Transverse colon (tissue), 4 donors: ENCODE data around the gene CPAMD8. TPM values are rescaled to one million over a fixed set of nuclear protein-coding genes. Genes with fewer than 3 reads are reported as not detected.
"Not testable (repeated sequence)": the region's sequence is repeated elsewhere in the genome, so short reads cannot be mapped to it uniquely, and the experiment has no call there.

Experiments
- DNase-seq: peaks from one replicate; pipeline ENCODE4 v3.0.0-alpha.2; 2019
- H3K27ac ChIP-seq, 4 donors: fragments of 200-600 bp; sonication (generic); 2 replicates each; pipeline ENCODE4 v1.5.1; 2016 to 2018; ENCODE audit warnings: inconsistent platforms in 4 of 4
- H3K27me3 ChIP-seq: fragments of 200-600 bp; sonication (generic); 2 replicates; pipeline ENCODE4 v1.5.1; 2017; ENCODE audit warnings: inconsistent platforms
- H3K36me3 ChIP-seq, 4 donors: fragments of 200-600 bp; sonication (generic); 2 replicates each; pipeline ENCODE4 v1.5.1; 2017 to 2019; ENCODE audit warnings: inconsistent platforms in 4 of 4
- H3K4me1 ChIP-seq, 4 donors: fragments of 200-600 bp; sonication (generic); 2 replicates each; pipeline ENCODE4 v1.5.1; 2017 to 2020; ENCODE audit warnings: inconsistent platforms in 4 of 4
- H3K4me3 ChIP-seq, 4 donors: fragments of 200-600 bp; sonication (generic); 1 replicate in 1 of 4; 2 replicates in 3 of 4; pipeline versions ENCODE4 v1.5.1 to v1.6.1; 2017 to 2019; ENCODE audit warnings: inconsistent platforms in 4 of 4
- H3K9me3 ChIP-seq, 2 donors: fragments of 200-600 bp; sonication (generic); 2 replicates each; pipeline ENCODE4 v1.5.1; 2017 to 2019; ENCODE audit warnings: inconsistent platforms in 2 of 2
- EP300 ChIP-seq: sonication (generic); formaldehyde crosslinking; IDR thresholded peaks from one replicate; pipeline ENCODE4 v1.6.1; 2017; ENCODE audit warnings: antibody characterized with exemption, low read depth
- POLR2A ChIP-seq: fragments of 450-650 bp; IDR thresholded peaks from one replicate; pipeline ENCODE4 v1.6.1; 2016; ENCODE audit warnings: antibody characterized with exemption, mild to moderate bottlenecking, moderate library complexity
- POLR2AphosphoS5 ChIP-seq, 3 donors: sonication (generic); formaldehyde crosslinking; IDR thresholded peaks; one replicate each; pipeline ENCODE4 v1.6.1; 2016; ENCODE audit warnings: antibody characterized with exemption in 3 of 3
- WGBS, 2 donors: methylation state at CpG; one replicate each; pipeline ENCODE4 v1.1.5; 2018; ENCODE audit warnings: low coverage in 1 of 2; 5-methylcytosine and 5-hydroxymethylcytosine counted together
- in situ Hi-C, 4 donors: fragments of 200-750 bp; cut with MboI; loops; one replicate each; pipeline versions ENCODE4 v1.15.0 to v1.15.1; 2017; ENCODE audit warnings: low sequenced_read_pairs in 3 of 4, low pct_ligation_motif_present in 1 of 4, low pct_unique_long_range_greater_than_20kb in 1 of 4
- intact Hi-C: fragments of 100-400 bp; cut with DNase I; formaldehyde crosslinking; loops from one replicate; pipeline ENCODE4 v1.15.1; 2023; ENCODE audit warnings: low total_unique reads
- total RNA-seq, 4 donors: library from RNA; depleted of rRNA; stranded (reverse); fragments of >200 nt; gene quantifications; one replicate each; pipeline ENCODE4 v1.1.0, GENCODE V29; 2016
- TF ChIP-seq, protein P1 (sequence below), 5 experiments: fragments of 200-600 bp in 3 of 5; fragments of 450-650 bp in 2 of 5; sonication (generic) in 3 of 5; IDR thresholded peaks; 1 replicate in 2 of 5; 2 replicates in 3 of 5; pipeline ENCODE4 v1.5.1; 2016 to 2017; ENCODE audit warnings: antibody characterized with exemption in 5 of 5, inconsistent platforms in 3 of 5, mild to moderate bottlenecking in 2 of 5, moderate library complexity in 1 of 5

Gene CPAMD8
- total RNA-seq, 4 donors from 2014 or later = 1.4 to 20.9 (median 7.7) TPM

DNA sequence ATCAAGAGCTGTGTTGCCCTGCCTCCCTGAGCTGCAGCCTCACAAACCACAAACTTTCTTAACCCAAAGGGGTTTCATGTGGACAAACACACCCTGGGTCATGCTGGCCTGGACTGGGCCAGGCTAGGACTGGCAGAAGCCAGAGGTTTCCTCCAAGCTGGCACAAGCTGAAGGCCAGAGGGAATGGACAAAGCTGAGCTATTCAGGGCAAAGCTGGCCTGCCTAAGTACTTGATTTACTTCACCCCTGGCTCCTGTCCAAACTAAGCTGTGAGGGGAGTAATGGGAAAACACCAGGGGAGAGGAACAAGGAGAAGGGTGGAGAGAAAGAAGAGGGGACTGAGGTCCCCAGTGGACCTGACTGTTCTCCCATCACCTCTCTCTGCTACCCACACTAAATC lies 6.2 kb downstream of the CPAMD8 start:
- no peak for TF ChIP-seq EP300
- TF ChIP-seq POLR2AphosphoS5 (IDR thresholded peaks at IDR 0.05) = no peak
- no peak for TF ChIP-seq POLR2A
- TF ChIP-seq, protein P1, sequence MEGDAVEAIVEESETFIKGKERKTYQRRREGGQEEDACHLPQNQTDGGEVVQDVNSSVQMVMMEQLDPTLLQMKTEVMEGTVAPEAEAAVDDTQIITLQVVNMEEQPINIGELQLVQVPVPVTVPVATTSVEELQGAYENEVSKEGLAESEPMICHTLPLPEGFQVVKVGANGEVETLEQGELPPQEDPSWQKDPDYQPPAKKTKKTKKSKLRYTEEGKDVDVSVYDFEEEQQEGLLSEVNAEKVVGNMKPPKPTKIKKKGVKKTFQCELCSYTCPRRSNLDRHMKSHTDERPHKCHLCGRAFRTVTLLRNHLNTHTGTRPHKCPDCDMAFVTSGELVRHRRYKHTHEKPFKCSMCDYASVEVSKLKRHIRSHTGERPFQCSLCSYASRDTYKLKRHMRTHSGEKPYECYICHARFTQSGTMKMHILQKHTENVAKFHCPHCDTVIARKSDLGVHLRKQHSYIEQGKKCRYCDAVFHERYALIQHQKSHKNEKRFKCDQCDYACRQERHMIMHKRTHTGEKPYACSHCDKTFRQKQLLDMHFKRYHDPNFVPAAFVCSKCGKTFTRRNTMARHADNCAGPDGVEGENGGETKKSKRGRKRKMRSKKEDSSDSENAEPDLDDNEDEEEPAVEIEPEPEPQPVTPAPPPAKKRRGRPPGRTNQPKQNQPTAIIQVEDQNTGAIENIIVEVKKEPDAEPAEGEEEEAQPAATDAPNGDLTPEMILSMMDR (IDR thresholded peaks at IDR 0.05) = no peak
- no peak for DNase-seq
- peaks cover 25% of the 10 kb centered on the region for H3K27me3 ChIP-seq
- intact Hi-C loops = no loop called here
- no peak overlapping the region for H3K27ac ChIP-seq
- no peak overlapping the region for H3K4me3 ChIP-seq
- no peaks in the 10 kb centered on the region for H3K36me3 ChIP-seq
- in situ Hi-C loops = no loop called here
- no peaks in the 10 kb centered on the region for H3K4me1 ChIP-seq
- peaks cover 0 to 4% of the 10 kb centered on the region in 2 donors for H3K9me3 ChIP-seq

DNA sequence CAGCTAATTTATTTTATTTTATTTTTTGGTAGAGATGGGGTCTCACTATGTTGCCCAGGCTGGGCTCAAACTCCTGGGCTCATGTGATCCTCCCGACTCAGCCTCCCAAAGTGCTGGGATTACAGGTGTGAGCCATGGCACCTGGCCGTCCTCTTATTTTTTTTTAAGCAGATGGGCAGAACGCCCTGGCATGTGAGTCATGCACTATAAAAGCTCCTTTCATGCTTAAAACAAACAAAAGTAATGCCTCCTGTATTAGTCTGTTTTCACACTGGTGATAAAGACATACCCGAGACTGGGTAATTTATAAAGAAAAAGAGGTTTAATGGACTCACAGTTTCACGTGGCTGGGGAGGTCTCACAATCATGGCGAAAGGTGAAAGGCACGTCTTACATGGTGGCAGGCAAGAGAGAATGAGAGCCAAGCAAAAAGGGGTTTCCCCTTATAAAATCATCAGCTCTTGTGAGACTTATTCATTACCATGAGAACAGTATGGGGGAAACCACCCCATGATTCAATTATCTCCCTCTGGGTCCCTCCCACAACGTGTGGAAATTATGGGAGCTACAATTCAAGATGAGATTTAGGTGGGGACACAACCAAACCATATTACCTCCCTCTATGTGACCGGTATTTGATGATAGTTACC lies 12.3 kb downstream of the CPAMD8 start:
- H3K27me3 ChIP-seq, intact Hi-C loops, H3K4me3 ChIP-seq, DNase-seq, in situ Hi-C loops, H3K4me1 ChIP-seq, H3K9me3 ChIP-seq, H3K36me3 ChIP-seq, H3K27ac ChIP-seq: not testable (repeated sequence)
- 38 to 50% methylated on average over 6 to 9 of the region's 9 CpGs for WGBS, 2 donors

DNA sequence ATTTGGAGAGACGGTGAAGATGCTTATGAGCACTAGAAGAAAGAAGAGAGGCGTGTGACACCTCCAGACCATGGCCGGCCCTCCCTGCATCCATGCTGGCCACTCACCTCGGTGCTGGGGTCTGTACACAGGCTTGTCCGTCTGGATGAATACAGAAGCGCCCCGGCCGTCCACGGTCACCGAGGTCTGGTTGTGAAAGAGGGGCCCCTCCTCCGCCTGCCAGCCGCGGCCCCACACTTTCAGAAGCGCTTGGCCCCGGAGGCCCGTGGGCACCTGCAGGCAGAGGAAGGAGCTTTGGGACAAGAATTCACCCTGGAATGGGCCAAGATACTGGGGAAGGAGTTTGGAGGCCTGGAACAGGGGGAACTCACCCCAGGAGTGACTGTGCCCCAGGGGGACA lies 15.1 kb downstream of the CPAMD8 start:
- H3K9me3 ChIP-seq = no peaks in the 10 kb centered on the region
- WGBS, 2 donors = 81% methylated on average over 16 of the region's 16 CpGs; no CpG with 5 or more reads in 1 of the 2 donors

DNA sequence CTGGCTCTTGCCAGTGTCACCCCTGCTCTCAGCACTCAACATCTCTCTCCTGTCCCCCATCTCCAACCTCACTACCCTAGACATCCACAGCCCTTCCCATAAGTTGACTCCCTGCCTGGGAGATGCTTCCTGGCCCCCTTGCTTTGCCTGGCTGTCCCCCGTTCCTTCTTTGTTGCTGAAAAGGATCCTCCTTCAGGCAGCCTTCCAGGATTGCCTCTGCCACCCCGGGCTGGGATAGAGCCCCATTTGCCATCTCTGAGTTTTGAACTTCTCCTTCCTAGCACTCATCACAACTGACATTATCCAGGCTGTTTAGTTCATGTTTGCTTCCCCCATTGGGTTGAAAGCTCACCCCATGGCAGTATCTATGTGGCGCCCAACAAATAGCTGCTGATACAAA lies 20.0 kb downstream of the CPAMD8 start:
- no peaks in the 10 kb centered on the region for H3K4me1 ChIP-seq
- no peaks in the 10 kb centered on the region for H3K9me3 ChIP-seq
- in situ Hi-C loops = no loop called here
- DNase-seq = no peak
- H3K36me3 ChIP-seq = no peaks in the 10 kb centered on the region
- no peak overlapping the region for H3K27ac ChIP-seq
- TF ChIP-seq, protein P1 (IDR thresholded peaks at IDR 0.05) = no peak
- no peak for TF ChIP-seq POLR2AphosphoS5 (IDR thresholded peaks at IDR 0.05)
- no peak for TF ChIP-seq POLR2A
- no peak for TF ChIP-seq EP300
- intact Hi-C loops = no loop called here
- peaks cover 4% of the 10 kb centered on the region for H3K27me3 ChIP-seq
- no peak overlapping the region for H3K4me3 ChIP-seq
- WGBS, 2 donors = 50 to 89% methylated on average over 2 to 3 of the region's 3 CpGs

More for the DNA sequence above, 15.1 kb downstream of the CPAMD8 start:
- Histone ChIP-seq H3K27me3 (peaks cover 7% of the 10 kb centered on the region), H3K36me3 (no peaks in the 10 kb centered on the region), H3K4me1 (no peaks in the 10 kb centered on the region), H3K27ac (no peak overlapping the region), H3K4me3 (no peak overlapping the region)
- DNase-seq = no peak
- in situ Hi-C loops = no loop called here
- no peak for TF ChIP-seq POLR2AphosphoS5 (IDR thresholded peaks at IDR 0.05)
- TF ChIP-seq POLR2A = no peak
- TF ChIP-seq, protein P1 (IDR thresholded peaks at IDR 0.05) = no peak
- TF ChIP-seq EP300 = no peak
- intact Hi-C loops = no loop called here

DNA sequence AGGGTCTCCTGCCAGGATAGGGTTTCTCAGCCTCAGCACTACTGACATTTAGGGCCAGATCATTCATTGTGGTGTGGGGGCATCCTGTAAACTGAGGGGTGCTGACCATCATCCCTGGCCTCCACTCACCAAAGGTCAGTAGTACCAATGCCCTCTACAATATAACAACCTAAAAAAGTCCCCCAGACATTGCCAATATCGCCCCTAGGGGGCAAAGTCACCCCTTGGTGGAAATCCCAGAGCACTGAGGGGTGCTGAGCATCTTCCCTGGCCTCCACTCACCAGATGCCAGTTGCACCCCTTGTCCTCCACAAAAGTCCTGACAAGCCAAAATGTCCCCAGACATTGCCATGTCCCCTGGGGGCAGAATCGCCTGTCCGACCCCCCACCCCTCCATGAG lies 21.6 kb downstream of the CPAMD8 start:
- TF ChIP-seq POLR2AphosphoS5 (IDR thresholded peaks at IDR 0.05) (no peak), POLR2A (no peak), EP300 (no peak)
- TF ChIP-seq, protein P1 (IDR thresholded peaks at IDR 0.05) = no peak
- in situ Hi-C loops (no loop called here), intact Hi-C loops (no loop called here)
- Histone ChIP-seq H3K9me3 (no peaks in the 10 kb centered on the region), H3K4me3 (no peak overlapping the region), H3K27me3 (peaks cover 4% of the 10 kb centered on the region), H3K4me1 (no peaks in the 10 kb centered on the region), H3K36me3 (no peaks in the 10 kb centered on the region), H3K27ac (no peak overlapping the region)
- WGBS, 2 donors = 33 to 72% methylated on average over 1 to 3 of the region's 3 CpGs
- DNase-seq = no peak
